Fibroblast of skin of abdomen (primary cell): ENCODE results near the gene TMEM240.
A peak's percentile ranks its signal among the peaks of the same experiment; 100 is the strongest.
"Not testable (repeated sequence)": the region's sequence is repeated elsewhere in the genome, so short reads cannot be mapped to it uniquely, and the experiment has no call there.

Experiments used
- DNase-seq: peaks from one replicate; pipeline ENCODE4 v3.0.0-alpha.2; 2013

The TMEM240 gene

DNA sequence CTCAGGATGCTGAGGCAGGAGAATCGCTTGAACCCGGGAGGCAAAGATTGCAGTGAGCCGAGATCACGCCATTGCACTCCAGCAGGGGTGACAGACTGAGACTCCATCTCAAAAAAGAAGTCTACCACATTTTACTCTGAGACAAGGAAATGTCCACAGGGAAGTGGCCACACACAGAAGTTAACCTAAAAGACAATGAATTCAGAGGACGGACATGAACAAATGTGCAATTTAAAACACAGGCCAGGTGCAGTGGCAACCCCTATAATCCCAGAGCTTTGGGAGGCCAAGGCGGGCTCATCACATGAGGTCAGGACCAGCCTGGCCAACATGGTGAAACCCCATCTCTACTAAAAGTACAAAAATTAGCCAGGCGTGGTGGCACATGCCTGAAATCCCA lies 17.3 kb upstream of the TMEM240 start:
- not testable (repeated sequence) for DNase-seq

GRCh38 chr1:1556961-1557360 lies 16.5 kb upstream of the TMEM240 start:
- DNase-seq, result not testable (repeated sequence)

GRCh38 chr1:1556505-1556904 lies 16.1 kb upstream of the TMEM240 start:
- no peak for DNase-seq

DNA sequence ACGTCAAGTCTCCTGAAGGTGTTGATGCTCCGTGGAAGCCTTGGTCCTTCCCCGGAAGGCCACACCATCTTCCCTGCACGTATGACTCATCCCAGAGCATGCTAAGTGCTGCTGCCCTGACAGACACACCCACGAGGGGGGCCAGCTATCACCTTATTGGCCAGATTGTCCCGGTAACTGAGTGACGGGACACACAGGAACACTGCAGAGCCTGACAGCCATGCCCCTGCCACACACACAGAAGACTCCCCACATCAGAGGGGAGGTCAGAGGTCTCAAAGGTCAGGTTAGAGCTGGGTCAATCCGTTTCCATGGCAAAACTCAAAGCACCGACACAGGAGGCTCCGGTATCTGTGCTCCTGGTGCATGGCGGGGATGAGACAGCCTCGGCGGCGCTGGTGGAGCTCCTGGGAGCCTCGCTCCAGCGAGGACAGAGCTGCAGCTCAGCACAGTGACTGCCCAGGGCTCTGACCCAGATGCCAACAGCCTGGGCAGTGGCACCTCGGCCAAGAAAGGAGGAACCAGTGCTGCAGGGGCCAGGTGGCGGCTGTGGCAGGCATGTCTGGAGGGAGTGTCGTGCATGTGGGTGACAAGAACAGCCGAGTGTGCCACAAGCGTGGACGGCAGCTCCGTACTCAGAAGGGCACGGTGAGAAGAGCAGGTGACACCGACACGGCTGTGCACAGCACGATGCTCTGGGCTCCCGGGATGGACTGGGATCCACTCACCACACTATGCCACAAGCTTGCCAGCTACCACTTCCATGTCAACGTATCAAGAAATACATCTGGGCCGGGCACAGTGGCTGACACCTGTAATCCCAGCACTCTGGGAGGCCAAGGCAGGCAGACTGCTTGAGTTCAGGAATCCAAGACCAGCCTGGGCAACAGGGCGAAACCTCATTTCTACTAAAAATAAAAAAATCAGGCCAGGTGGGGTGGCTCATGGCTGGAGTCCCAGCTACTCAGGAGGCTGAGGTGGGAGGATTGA lies 14.8 kb upstream of the TMEM240 start:
- DNase-seq, result peak; percentile 72

DNA sequence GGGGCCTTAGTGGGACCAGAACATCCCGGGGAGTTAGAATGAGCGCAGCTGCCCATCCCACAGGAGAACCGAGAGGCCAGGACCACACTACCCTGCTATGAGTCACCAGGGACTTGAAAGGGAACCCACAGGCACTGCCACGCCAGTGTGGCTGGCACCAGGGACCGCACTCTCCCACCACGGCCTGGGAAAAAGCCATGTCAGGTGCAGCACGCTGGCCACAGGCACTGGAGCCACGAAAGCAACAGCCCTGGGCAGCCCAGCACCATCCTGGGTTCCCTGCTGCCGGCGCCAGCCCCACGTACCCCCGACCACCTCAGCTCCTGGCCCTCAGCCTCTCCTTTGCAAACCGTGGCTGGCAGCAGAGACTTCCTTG lies 14.1 kb upstream of the TMEM240 start:
- DNase-seq, result no peak

DNA sequence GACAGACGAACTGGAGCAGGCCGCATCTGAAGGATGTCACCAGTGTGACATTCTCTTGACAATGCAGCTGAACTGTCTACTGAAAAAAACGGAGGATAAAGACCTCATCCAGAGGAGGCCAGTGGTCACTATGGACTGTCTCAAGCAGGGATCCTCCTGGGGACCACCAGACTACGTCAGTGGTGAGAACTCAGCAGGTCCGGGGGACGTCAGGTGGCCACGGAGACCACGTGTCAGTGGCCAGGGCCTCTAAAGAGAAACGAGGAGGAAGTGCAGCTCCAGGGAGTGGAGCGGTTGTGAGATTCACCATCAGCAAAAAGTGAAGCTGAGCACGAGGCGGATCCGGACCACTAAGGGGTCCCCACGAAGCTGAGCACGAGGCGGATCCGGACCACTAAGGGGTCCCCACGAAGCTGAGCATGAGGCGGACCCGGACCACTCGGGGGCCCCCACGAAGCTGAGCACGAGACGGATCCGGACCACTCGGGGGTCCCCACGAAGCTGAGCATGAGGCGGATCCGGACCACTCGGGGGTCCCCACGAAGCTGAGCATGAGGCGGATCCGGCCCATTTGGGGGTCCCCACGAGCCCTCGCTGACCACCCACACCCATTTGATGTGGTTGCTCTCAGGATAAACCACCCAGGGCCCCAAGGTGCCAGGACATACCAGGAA lies 13.5 kb upstream of the TMEM240 start:
- no peak for DNase-seq

- no peak for DNase-seq
Measured at GRCh38 chr1:1552263-1552639, 11.8 kb upstream of the TMEM240 start.

GRCh38 chr1:1551524-1552262 lies 11.3 kb upstream of the TMEM240 start:
- DNase-seq, result no peak

DNA sequence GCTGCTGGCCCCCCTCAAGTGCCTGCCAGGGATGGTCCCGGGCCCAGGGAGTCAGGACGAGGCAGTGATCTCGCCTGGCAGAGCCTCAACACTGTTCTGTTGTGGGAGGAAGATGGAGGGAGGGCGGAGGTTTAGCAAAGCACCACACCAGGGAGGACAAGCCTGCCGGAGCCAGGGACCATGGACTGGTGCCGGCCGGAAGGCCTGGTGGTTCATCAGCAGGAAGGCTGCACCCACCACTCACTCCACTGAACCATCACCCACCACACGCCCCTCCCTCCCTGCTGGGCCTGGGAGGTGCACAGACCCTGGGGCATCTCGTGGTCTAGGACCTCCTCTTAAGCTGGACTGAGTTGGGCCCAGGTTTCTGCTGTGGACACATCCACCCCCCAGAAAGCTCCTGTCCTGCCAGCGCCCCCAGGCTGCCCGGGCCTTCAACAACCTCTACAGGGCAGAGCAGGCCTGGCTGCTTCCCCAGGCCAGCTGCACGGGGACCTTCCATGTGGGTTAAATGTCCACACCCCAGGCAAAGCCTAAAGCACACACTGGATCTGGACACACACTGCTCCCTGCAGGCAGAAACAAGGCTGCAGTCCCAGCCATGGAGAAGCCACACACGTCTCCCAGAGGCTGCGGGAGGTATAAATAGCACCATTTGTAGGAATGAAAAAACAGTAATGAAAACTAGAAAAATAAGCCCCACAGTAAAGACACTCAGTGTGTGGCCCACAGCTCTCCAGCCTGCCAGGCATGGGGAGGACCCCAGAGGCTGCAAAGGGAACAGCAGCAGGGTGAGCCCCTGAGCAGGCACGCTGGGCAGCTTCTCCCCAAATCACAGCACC lies 10.4 kb upstream of the TMEM240 start:
- DNase-seq, result peak; percentile 47

DNA sequence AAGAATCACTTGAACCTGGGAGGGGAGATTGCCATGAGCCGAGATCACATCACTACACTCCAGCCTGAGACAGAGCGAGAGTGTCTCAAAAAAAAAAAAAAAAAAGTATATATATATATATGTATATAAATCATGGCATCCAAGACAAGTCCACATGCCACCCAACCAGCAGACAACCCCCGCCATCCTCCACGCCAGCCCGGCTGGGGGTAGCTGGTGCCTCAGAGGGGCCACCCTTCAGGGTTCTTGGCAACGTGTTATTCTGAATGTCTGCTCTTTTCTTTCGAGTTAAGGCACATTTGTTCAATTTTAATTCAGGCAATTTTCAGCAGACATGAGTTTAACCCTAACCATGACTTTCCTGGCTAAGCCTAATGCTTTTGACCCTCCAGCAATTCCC lies 9.7 kb upstream of the TMEM240 start:
- no peak for DNase-seq

GRCh38 chr1:1548591-1548990 lies 8.2 kb upstream of the TMEM240 start:
- DNase-seq, result no peak

DNA sequence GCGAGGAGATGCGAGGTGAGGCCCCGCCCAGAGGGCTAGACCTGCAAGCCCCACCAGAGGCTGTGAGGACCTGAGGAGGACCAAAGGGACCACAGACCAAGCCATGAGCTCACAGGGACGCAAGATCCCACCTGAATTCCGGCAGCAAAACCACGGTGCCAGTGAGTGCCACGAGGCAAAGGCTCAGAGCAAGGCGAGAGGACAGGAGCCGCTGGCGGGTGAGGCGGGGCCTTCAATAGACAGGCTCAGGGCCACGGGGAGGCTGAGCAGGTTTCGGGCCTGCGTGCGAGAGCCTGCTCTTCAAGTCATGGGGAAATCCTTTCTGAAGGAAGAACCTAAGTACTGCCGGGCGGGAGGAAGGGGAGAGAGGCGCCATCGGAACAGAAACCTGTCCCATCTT lies 7.1 kb upstream of the TMEM240 start:
- no peak for DNase-seq

- no peak for DNase-seq
Measured at GRCh38 chr1:1547011-1547410, 6.6 kb upstream of the TMEM240 start.

DNA sequence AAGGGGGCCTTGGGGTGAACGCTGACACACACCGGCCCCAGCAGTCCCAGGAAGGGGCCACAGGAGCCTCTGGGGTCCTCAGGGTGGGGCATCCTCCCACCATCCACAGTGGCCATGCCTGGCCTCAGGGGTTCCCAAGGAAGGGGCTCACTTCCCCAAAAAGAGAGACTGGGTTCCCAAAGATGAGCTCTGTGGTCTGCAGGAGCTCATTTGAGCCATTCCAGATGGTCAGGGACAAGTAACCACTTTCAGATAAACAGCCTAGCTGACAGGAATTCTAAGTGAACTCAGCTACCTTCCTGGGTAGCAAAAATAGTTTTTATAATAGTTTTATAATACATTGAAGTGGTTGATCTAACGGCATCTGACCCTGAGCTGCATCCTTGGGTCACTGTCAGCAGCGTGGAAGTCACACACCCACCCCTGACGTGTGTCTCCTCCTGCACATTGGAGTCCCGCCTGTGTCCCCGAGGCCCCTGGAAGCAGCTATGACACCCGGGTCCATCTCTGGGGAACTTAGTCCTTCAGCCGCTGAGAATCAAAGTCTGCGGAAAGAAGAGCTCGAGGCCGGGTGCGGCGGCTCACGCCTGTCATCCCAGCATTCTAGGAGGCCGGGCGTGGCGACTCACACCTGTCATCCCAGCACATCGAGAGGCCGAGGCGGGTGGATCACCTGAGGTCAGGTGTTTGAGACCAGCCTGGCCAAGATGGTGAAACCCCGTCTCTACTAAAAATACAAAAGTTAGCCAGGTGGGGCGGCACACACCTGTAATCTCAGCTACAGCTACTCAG lies 5.7 kb upstream of the TMEM240 start:
- DNase-seq, result no peak

DNA sequence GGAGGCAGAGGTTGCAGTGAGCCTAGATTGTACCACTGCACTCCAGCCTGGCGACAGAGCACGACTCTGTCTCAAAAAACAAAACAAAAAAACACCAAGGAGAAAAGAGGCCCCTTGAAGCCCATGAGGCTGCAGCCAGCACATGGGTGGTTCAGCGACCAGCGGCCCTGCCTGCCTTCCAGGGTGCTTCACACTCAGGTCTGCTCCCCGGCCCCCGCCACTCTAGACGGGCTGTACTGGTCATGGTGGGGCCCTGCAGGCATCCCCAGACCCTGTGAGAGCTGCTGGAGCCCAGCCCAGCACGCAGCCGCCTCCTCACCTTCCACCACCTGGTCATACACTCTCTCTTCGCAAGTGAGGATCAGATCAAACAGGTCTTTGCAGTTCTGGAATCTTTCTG lies 4.1 kb upstream of the TMEM240 start:
- no peak for DNase-seq

- no peak for DNase-seq
Measured at GRCh38 chr1:1543706-1544099, 3.3 kb upstream of the TMEM240 start.

DNA sequence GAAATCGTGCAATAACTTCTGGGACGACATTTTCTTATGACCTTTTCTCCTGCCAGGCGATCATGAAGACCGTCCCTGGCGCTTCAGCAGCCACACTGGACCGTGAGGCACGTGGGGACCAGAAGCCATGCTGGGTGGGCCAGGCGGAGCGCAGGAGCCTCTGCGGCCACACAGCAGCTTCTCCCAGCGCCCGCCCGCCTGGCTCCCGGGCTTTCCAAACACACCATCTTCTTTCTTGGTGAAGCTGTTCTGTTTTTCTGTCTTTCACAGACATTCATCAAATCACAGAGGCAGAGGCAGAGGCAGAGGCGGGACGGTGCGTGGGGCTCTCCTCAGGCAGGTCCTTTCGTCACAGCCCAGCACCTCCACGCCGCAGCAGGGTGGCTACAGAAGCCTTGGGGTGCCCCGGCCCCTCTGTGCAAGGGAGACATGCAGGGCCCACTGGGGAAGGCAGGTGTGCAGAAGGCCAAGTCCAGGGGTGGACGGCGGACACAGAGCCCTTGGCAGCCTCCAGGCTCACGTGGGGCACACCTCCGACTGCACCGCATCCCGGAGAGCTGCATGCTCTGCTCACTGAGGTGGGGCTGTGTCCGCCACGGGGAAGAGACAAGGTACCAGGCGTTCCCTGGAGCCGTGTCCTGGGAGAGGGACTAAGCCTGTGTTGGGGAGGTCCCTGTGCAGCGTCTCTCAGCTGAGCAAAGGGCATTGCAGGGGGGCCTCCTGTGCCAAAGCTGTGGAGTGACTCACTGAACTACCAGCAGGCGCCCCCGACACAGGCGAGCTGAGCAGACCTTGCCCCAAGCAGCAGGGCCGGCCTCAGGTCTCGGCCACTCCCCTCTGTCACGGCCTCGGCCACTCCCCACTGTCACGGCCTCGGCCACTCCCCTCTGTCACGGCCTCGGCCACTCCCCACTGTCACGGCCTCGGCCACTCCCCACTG lies 2.6 kb upstream of the TMEM240 start:
- no peak for DNase-seq

DNA sequence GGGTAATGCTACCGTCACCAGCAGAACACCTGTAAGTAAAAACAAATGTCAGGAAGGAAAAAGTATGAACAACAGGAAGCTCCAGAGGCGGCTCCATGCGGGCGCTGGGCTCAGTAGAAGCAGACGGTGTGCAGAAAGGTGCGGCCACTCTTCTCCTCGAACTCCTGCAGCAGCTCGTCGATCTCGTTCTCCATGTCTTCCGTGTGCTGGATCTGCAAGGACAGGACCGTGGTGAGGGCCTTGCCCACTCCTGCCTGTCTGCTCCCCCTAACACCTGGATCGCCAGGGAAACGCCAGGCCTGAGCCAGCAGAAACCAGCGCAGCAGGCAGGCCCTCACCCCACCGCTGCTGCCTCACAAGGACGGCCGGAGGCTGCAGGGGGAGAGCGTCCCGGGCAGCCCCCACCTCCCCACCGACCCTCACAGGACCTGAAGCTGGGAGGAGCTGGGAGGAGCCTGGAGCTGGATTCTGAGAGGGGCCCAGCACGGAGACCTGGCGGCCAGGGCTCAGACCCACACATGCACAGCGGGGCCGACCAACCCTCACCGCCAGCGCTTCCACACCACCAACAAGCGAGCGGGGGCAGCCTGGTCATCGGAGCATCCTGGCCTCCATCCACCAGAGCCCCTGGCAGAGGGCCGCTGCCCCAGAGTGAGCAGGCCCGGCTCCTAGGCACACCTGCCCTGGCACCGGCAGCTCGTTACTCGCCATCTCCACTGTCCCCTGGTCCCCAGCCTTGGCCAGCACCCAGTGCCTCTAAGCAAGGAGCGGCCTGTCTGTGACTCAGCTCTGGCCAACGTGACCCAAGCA lies 1.7 kb upstream of the TMEM240 start:
- no peak for DNase-seq
